Ishikawa (cell line): ENCODE data around the gene UNC80.

Experiments used
- EP300 ChIP-seq: IDR thresholded peaks from 2 replicates; pipeline ENCODE4 v1.6.1; 2012; ENCODE audit warnings: borderline replicate concordance
- FOXM1 ChIP-seq: IDR thresholded peaks from 2 replicates; pipeline ENCODE4 v1.6.1; 2012; ENCODE audit warnings: low read depth, borderline replicate concordance
- TEAD4 ChIP-seq: IDR thresholded peaks from 2 replicates; pipeline ENCODE4 v1.6.1; 2012

- TF ChIP-seq FOXM1 (no peak), TEAD4 (no peak), EP300 (no peak)
Observed at GRCh38 chr2:209937893-209938292, 166.3 kb downstream of the UNC80 start.
